K562 (cell line): ENCODE results near the gene HINT3. TPM values are rescaled to one million over a fixed set of nuclear protein-coding genes. Genes with fewer than 3 reads are reported as not detected.

ENCODE experiments used
- CREM ChIP-seq: IDR thresholded peaks from 2 replicates; pipeline ENCODE4 v1.6.1; 2014; ENCODE audit warnings: antibody characterized with exemption, low read depth
- GTF2F1 ChIP-seq: IDR thresholded peaks from 2 replicates; pipeline ENCODE4 v1.6.1; 2011; ENCODE audit warnings: low read depth, low read length, improper control_type of control experiment
- MTA2 ChIP-seq: fragments of 450-650 bp; IDR thresholded peaks from 2 replicates; pipeline ENCODE4 v1.6.1; 2016; ENCODE audit warnings: low read depth
- NFRKB ChIP-seq: fragments of 450-650 bp; IDR thresholded peaks from 2 replicates; pipeline ENCODE4 v1.6.1; 2016; ENCODE audit warnings: low read depth
- POLR2A ChIP-seq: fragments of 450-650 bp; conservative IDR thresholded peaks from 2 replicates; pipeline ENCODE4 v1.6.1; 2016
- RAD21 ChIP-seq, 2 experiments: fragments of 250-450 bp in 1 of 2; fragments of 450-650 bp in 1 of 2; sonication (Bioruptor Pico) in 1 of 2; formaldehyde crosslinking in 1 of 2; IDR thresholded peaks in 1 of 2; conservative IDR thresholded peaks in 1 of 2; 2 replicates each; pipeline versions ENCODE4 v1.4.0 to v1.8.0; 2020 to 2022; ENCODE audit warnings: mild to moderate bottlenecking in 2 of 2, moderate library complexity in 1 of 2
- SAP30 ChIP-seq: fragments of 200-600 bp; sonication (generic); IDR thresholded peaks from 2 replicates; pipeline ENCODE4 v1.6.1; 2012; ENCODE audit warnings: borderline replicate concordance, low read depth, mild to moderate bottlenecking, moderate library complexity, low read length, control low read depth, inconsistent platforms; ENCODE audit not compliant: insufficient read depth, poor library complexity, severe bottlenecking
- TRIM24 ChIP-seq, 2 experiments: fragments of 450-650 bp; IDR thresholded peaks; 2 replicates each; pipeline ENCODE4 v1.6.1; 2016
- ZBTB1 ChIP-seq: sonication (generic); formaldehyde crosslinking; IDR thresholded peaks from 2 replicates; pipeline ENCODE4 v1.8.1; 2023; ENCODE audit warnings: missing genetic modification reagents, low read depth, mild to moderate bottlenecking, borderline replicate concordance
- ZEB2 ChIP-seq: fragments of 450-650 bp; IDR thresholded peaks from 2 replicates; pipeline ENCODE4 v1.6.1; 2016
- polyA plus RNA-seq, 8 experiments: library from polyadenylated mRNA; depleted of rRNA in 4 of 8; stranded (reverse) in 5 of 8; unstranded in 3 of 8; fragments of >200 nt; fragmentation: Nextera tagmentation in 2 of 8; fragmentation: Illumina TruSeq in 1 of 8; extraction: Ambion mirVana in 2 of 8; extraction: Trizol in 1 of 8; gene quantifications; 2 replicates each; pipeline versions ENCODE4 v1.2.1 to v1.2.3, GENCODE V29; 2011 to 2014; ENCODE audit warnings: inconsistent platforms in 1 of 8, missing spikeins in 1 of 8
- total RNA-seq, 7 experiments: library from RNA; depleted of rRNA in 6 of 7; stranded (reverse); fragments of >200 nt in 6 of 7; fragmentation: Illumina TruSeq in 2 of 7; extraction: Trizol in 2 of 7; gene quantifications; 2 replicates each; pipeline versions ENCODE4 v1.2.1 to v1.2.3, GENCODE V29; 2011 to 2021; ENCODE audit warnings: low replicate concordance in 1 of 7
- TF ChIP-seq, protein P1 (sequence below): sonication (generic); formaldehyde crosslinking; IDR thresholded peaks from 2 replicates; pipeline ENCODE4 v1.8.1; 2023; ENCODE audit warnings: mild to moderate bottlenecking, missing genetic modification reagents
- TF ChIP-seq, protein P2 (sequence below): fragments of 450-650 bp; IDR thresholded peaks from one replicate; pipeline ENCODE4 v1.6.1; 2018; ENCODE audit warnings: mild to moderate bottlenecking, moderate library complexity; ENCODE audit not compliant: partially characterized antibody
- TF ChIP-seq, protein P3 (sequence below): fragments of 450-650 bp; IDR thresholded peaks from 2 replicates; pipeline ENCODE4 v1.6.1; 2016; ENCODE audit warnings: low read depth
- TF ChIP-seq, protein P4 (sequence below): sonication (generic); formaldehyde crosslinking; IDR thresholded peaks from 2 replicates; pipeline ENCODE4 v1.9.0; 2022; ENCODE audit warnings: mild to moderate bottlenecking, missing genetic modification reagents

HINT3 gene
- total and polyA plus RNA-seq, 9 of the 15 experiments (the other 6 are each of a cell fraction or from before 2014, with no cell fraction given), result 1.4 to 16.6 (median 10.8) TPM

DNA sequence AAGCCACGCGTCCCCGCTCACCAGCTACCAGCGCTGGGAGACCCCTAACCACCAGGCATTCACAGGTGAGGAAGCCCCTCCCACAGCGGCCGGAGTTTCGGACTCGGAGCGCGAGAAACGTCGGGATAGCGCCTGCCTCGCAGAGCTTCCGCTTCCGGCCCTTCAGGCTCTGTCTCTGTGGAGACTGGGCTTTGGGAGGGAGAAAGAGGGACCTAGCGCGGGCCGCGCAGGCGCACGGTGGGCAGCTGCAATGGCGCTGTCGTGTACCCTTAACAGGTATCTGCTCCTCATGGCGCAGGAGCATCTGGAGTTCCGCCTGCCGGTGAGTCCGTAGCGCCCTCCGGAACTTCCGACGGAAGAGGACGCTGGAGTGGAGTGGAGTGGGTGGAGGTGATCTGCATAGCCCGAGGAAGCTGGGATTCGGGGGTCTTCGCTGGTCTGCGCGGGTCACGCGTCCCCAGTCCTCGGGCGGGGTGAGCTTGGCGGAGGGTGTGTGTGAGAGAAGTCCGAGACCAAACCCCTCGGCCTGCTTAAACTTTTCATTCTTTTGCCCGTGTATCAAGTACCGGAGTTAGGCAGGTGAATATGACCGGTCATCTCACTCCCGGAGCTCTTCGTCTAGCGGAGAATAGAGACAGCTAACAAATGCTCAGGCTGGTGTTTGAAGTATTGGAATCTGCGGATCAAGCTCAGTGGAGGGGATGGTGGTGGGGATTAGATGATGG, 29.9 kb downstream of the HINT3 start, which contains the start of gene TRMT11 (continued):
- TF ChIP-seq, protein P1, sequence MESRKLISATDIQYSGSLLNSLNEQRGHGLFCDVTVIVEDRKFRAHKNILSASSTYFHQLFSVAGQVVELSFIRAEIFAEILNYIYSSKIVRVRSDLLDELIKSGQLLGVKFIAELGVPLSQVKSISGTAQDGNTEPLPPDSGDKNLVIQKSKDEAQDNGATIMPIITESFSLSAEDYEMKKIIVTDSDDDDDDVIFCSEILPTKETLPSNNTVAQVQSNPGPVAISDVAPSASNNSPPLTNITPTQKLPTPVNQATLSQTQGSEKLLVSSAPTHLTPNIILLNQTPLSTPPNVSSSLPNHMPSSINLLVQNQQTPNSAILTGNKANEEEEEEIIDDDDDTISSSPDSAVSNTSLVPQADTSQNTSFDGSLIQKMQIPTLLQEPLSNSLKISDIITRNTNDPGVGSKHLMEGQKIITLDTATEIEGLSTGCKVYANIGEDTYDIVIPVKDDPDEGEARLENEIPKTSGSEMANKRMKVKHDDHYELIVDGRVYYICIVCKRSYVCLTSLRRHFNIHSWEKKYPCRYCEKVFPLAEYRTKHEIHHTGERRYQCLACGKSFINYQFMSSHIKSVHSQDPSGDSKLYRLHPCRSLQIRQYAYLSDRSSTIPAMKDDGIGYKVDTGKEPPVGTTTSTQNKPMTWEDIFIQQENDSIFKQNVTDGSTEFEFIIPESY (CRISPR knock-in tag), result peak; percentile 33; the same call in 1 of the 2 replicates
- TF ChIP-seq CREM (peak; percentile 61), TRIM24 (IDR thresholded peaks at IDR 0.05) (peak in 1 of 2 experiments; percentile 39; a peak in 1 of 4 replicates), RAD21 (CRISPR knock-in tag; conservative IDR thresholded peaks at IDR 0.05 in 1 of 2, IDR thresholded peaks at IDR 0.05 in 1 of 2) (no peak), ZBTB1 (peak; percentile 77; the same call in 1 of the 2 replicates), MTA2 (no peak), SAP30 (peak; percentile 49), GTF2F1 (0 out of 2 replicates have a peak, but pooled peaks have one; percentile 36), ZEB2 (peak; percentile 72; the same call in 1 of the 2 replicates), NFRKB (peak; percentile 95), POLR2A (peak; percentile 97)
- TF ChIP-seq, protein P2, sequence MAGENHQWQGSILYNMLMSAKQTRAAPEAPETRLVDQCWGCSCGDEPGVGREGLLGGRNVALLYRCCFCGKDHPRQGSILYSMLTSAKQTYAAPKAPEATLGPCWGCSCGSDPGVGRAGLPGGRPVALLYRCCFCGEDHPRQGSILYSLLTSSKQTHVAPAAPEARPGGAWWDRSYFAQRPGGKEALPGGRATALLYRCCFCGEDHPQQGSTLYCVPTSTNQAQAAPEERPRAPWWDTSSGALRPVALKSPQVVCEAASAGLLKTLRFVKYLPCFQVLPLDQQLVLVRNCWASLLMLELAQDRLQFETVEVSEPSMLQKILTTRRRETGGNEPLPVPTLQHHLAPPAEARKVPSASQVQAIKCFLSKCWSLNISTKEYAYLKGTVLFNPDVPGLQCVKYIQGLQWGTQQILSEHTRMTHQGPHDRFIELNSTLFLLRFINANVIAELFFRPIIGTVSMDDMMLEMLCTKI, result no peak
- TF ChIP-seq, protein P3, sequence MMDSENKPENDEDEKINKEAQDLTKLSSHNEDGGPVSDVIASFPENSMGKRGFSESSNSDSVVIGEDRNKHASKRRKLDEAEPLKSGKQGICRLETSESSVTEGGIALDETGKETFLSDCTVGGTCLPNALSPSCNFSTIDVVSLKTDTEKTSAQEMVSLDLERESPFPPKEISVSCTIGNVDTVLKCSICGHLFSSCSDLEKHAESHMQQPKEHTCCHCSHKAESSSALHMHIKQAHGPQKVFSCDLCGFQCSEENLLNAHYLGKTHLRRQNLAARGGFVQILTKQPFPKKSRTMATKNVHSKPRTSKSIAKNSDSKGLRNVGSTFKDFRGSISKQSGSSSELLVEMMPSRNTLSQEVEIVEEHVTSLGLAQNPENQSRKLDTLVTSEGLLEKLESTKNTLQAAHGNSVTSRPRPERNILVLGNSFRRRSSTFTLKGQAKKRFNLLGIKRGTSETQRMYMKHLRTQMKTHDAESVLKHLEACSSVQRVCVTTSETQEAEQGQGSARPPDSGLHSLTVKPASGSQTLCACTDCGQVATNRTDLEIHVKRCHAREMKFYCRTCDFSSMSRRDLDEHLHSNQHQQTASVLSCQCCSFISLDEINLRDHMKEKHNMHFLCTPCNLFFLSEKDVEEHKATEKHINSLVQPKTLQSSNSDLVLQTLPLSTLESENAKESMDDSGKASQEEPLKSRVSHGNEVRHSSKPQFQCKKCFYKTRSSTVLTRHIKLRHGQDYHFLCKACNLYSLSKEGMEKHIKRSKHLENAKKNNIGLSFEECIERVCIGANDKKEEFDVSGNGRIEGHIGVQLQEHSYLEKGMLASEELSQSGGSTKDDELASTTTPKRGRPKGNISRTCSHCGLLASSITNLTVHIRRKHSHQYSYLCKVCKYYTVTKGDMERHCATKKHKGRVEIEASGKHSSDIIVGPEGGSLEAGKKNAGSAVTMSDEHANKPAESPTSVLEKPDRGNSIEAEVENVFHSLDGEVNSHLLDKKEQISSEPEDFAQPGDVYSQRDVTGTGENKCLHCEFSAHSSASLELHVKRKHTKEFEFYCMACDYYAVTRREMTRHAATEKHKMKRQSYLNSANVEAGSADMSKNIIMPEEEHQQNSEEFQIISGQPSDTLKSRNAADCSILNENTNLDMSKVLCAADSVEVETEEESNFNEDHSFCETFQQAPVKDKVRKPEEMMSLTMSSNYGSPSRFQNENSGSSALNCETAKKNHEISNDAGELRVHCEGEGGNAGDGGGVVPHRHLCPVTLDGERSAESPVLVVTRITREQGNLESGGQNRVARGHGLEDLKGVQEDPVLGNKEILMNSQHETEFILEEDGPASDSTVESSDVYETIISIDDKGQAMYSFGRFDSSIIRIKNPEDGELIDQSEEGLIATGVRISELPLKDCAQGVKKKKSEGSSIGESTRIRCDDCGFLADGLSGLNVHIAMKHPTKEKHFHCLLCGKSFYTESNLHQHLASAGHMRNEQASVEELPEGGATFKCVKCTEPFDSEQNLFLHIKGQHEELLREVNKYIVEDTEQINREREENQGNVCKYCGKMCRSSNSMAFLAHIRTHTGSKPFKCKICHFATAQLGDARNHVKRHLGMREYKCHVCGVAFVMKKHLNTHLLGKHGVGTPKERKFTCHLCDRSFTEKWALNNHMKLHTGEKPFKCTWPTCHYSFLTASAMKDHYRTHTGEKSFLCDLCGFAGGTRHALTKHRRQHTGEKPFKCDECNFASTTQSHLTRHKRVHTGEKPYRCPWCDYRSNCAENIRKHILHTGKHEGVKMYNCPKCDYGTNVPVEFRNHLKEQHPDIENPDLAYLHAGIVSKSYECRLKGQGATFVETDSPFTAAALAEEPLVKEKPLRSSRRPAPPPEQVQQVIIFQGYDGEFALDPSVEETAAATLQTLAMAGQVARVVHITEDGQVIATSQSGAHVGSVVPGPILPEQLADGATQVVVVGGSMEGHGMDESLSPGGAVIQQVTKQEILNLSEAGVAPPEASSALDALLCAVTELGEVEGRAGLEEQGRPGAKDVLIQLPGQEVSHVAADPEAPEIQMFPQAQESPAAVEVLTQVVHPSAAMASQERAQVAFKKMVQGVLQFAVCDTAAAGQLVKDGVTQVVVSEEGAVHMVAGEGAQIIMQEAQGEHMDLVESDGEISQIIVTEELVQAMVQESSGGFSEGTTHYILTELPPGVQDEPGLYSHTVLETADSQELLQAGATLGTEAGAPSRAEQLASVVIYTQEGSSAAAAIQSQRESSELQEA, result no peak
- TF ChIP-seq, protein P4, sequence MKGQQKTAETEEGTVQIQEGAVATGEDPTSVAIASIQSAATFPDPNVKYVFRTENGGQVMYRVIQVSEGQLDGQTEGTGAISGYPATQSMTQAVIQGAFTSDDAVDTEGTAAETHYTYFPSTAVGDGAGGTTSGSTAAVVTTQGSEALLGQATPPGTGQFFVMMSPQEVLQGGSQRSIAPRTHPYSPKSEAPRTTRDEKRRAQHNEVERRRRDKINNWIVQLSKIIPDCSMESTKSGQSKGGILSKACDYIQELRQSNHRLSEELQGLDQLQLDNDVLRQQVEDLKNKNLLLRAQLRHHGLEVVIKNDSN (CRISPR knock-in tag), result no peak
